Keratinocyte (primary cell): ENCODE results near the gene RBBP5. TPM values are rescaled to one million over a fixed set of nuclear protein-coding genes. Genes with fewer than 3 reads are reported as not detected.
"Not testable (repeated sequence)": the region's sequence is repeated elsewhere in the genome, so short reads cannot be mapped to it uniquely, and the experiment has no call there.

ENCODE experiments used
- DNase-seq: peaks from one replicate; pipeline ENCODE4 v3.0.0-alpha.2; 2011; ENCODE audit warnings: low read depth, missing footprints, low spot score
- FAIRE-seq: peaks from 2 replicates; lab custom pipeline; 2011; peaks lifted over from hg19 to GRCh38; lab: Jason Lieb, UNC
- H2AFZ ChIP-seq: 2 replicates; pipeline ENCODE4 v1.6.0; 2012; ENCODE audit warnings: low read length, control low read depth, inconsistent platforms; ENCODE audit not compliant: control insufficient read depth
- H3K27ac ChIP-seq: 2 replicates; pipeline ENCODE4 v1.5.1; 2011; ENCODE audit warnings: low read length; ENCODE audit not compliant: control insufficient read depth, insufficient read depth
- H3K27me3 ChIP-seq: 3 replicates; pipeline ENCODE4 v1.6.0; 2011; ENCODE audit warnings: low read length; ENCODE audit not compliant: control insufficient read depth, insufficient read depth; ENCODE audit errors: extremely low read depth
- H3K36me3 ChIP-seq, 2 experiments: 2 replicates in 1 of 2; 3 replicates in 1 of 2; pipeline ENCODE4 v1.5.1; 2011; ENCODE audit warnings: low read length in 2 of 2, mild to moderate bottlenecking in 1 of 2; ENCODE audit not compliant: control insufficient read depth in 2 of 2, insufficient read depth in 2 of 2; ENCODE audit errors: extremely low read depth in 1 of 2
- H3K4me1 ChIP-seq: 3 replicates; pipeline ENCODE4 v1.5.1; 2011; ENCODE audit warnings: low read length; ENCODE audit not compliant: control insufficient read depth, insufficient read depth; ENCODE audit errors: extremely low read depth
- H3K4me2 ChIP-seq: 3 replicates; pipeline ENCODE4 v1.6.0; 2011; ENCODE audit warnings: low read depth, low read length; ENCODE audit not compliant: control insufficient read depth, insufficient read depth; ENCODE audit errors: extremely low read depth
- H3K4me3 ChIP-seq, 3 experiments: fragments of 200-600 bp in 1 of 3; sonication (generic) in 1 of 3; 2 replicates in 2 of 3; 3 replicates in 1 of 3; pipeline ENCODE4 v1.5.1; 2011 to 2016; ENCODE audit warnings: low read length in 3 of 3, mild to moderate bottlenecking in 3 of 3, control low read depth in 2 of 3, inconsistent platforms in 1 of 3, low read depth in 1 of 3, mixed read lengths in 1 of 3, mixed run types in 1 of 3, moderate library complexity in 1 of 3; ENCODE audit not compliant: control insufficient read depth in 2 of 3, insufficient read depth in 2 of 3; ENCODE audit errors: extremely low read depth in 1 of 3
- H3K79me2 ChIP-seq: 2 replicates; pipeline ENCODE4 v1.6.0; 2012; ENCODE audit warnings: low read length; ENCODE audit not compliant: control insufficient read depth, insufficient read depth
- H3K9ac ChIP-seq: 3 replicates; pipeline ENCODE4 v1.6.0; 2011; ENCODE audit warnings: low read length; ENCODE audit not compliant: control insufficient read depth, insufficient read depth; ENCODE audit errors: extremely low read depth
- H3K9me1 ChIP-seq: 3 replicates; pipeline ENCODE4 v1.6.0; 2011; ENCODE audit warnings: low read length; ENCODE audit not compliant: control insufficient read depth, insufficient read depth; ENCODE audit errors: extremely low read depth
- H3K9me3 ChIP-seq: 2 replicates; pipeline ENCODE4 v1.5.1; 2012; ENCODE audit warnings: low read depth, low read length; ENCODE audit not compliant: control insufficient read depth
- H4K20me1 ChIP-seq: 3 replicates; pipeline ENCODE4 v1.6.0; 2011; ENCODE audit warnings: low read length; ENCODE audit not compliant: control insufficient read depth, insufficient read depth; ENCODE audit errors: extremely low read depth
- EZH2 ChIP-seq: IDR thresholded peaks from one replicate; pipeline ENCODE4 v1.6.1; 2012; ENCODE audit warnings: inconsistent platforms, mild to moderate bottlenecking, low read length, moderate library complexity
- dilution Hi-C: fragments of 300-500 bp; cut with MboI; formaldehyde crosslinking; loops from one replicate; pipeline ENCODE4 v1.7.0; 2020; ENCODE audit warnings: low sequenced_read_pairs; ENCODE audit not compliant: extremely low pct_ligation_motif_present
- polyA plus RNA-seq, 5 experiments: library from polyadenylated mRNA; depleted of rRNA in 3 of 5; stranded (reverse) in 3 of 5; stranded (forward) in 1 of 5; unstranded in 1 of 5; fragments of >200 nt; gene quantifications; 1 replicate in 1 of 5; 2 replicates in 3 of 5; 3 replicates in 1 of 5; pipeline versions ENCODE4 v1.2.1 to v1.2.3, GENCODE V29; 2011 to 2012; ENCODE audit warnings: missing spikeins in 2 of 5, low read depth in 1 of 5, low replicate concordance in 1 of 5
- TF ChIP-seq, protein P1 (sequence below), 3 experiments: IDR thresholded peaks in 1 of 3; conservative IDR thresholded peaks in 1 of 3; optimal IDR thresholded peaks in 1 of 3; 2 replicates in 2 of 3; 3 replicates in 1 of 3; pipeline versions ENCODE3 to v1.5.1; 2011; ENCODE audit warnings: low read length in 3 of 3, mild to moderate bottlenecking in 3 of 3, moderate library complexity in 2 of 3, control low read depth in 1 of 3, inconsistent platforms in 1 of 3; ENCODE audit not compliant: insufficient read depth in 2 of 3; ENCODE audit errors: extremely low read depth in 1 of 3

Gene RBBP5
- polyA plus RNA-seq, 1 donor (not counting 4 experiments of a cell fraction or from before 2014, with no cell fraction given), result 12.3 TPM

DNA sequence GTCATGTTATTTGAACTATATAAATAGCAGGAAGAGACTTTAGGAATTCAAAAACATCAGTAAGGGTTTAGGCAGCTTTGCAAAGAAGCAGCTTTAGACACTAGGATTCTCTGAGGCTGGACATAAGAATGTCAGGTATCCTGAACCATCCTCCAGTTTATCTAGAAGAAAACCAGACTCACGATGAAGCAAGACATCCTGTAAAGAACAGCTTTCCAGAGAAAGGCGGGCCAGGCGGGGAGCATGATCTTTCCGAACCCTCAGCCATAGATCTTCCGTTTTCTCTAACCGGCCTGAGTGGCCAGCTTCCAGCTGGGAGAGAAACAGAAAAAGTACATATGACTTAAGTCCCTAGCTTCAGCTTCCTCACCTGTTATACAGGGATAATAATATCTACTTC lies 39.3 kb upstream of the RBBP5 start:
- FAIRE-seq (no peak), DNase-seq (no peak)
- Histone ChIP-seq H3K36me3 (peaks cover 14 to 26% of the 10 kb centered on the region in 2 experiments), H3K27me3 (no peaks in the 10 kb centered on the region), H3K4me1 (no peaks in the 10 kb centered on the region), H3K27ac (no peak overlapping the region), H3K79me2 (no peaks in the 10 kb centered on the region), H3K4me2 (no peak overlapping the region), H4K20me1 (no peaks in the 10 kb centered on the region), H3K9ac (no peak overlapping the region), H2AFZ (no peak overlapping the region), H3K4me3 (no peak overlapping the region), H3K9me1 (no peaks in the 10 kb centered on the region), H3K9me3 (peaks cover 2% of the 10 kb centered on the region)
- dilution Hi-C loops, result no loop called here
- no peak for TF ChIP-seq EZH2
- TF ChIP-seq, protein P1, sequence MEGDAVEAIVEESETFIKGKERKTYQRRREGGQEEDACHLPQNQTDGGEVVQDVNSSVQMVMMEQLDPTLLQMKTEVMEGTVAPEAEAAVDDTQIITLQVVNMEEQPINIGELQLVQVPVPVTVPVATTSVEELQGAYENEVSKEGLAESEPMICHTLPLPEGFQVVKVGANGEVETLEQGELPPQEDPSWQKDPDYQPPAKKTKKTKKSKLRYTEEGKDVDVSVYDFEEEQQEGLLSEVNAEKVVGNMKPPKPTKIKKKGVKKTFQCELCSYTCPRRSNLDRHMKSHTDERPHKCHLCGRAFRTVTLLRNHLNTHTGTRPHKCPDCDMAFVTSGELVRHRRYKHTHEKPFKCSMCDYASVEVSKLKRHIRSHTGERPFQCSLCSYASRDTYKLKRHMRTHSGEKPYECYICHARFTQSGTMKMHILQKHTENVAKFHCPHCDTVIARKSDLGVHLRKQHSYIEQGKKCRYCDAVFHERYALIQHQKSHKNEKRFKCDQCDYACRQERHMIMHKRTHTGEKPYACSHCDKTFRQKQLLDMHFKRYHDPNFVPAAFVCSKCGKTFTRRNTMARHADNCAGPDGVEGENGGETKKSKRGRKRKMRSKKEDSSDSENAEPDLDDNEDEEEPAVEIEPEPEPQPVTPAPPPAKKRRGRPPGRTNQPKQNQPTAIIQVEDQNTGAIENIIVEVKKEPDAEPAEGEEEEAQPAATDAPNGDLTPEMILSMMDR (optimal IDR thresholded peaks at IDR 0.05 in 1 of 3, IDR thresholded peaks at IDR 0.05 in 1 of 3, conservative IDR thresholded peaks at IDR 0.05 in 1 of 3; ENCODE audit: extremely low read depth in 1 of 3, insufficient read depth in 2 of 3, low read length in 3 of 3), result no peak

DNA sequence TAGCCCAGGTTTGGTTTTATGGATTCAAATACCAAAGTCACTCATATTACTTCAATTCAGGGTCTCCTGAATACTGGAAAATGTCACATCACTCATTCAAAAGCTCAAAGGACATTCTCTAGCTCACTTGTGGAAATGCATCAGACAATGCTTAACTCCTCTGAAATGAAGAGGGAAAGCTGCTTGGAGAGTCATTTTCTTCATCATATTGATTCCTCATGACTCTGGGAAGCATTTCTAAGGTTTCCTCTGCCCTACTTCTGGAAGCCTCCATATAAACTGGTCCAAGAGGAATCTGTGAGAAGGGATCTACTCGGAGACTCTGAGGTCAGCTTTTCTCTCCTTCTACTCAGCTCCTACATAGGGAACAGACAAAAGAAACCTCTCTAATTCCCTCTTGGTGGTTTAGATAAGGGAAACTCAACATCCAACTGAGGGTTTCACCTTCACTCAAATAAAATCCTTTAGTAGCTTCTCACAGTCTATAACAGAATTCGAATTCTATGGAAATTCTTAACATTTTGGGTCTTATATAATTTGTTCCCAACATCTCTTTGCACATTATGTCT lies 36.4 kb upstream of the RBBP5 start:
- Histone ChIP-seq H3K27ac (no peak overlapping the region), H3K4me2 (no peak overlapping the region), H3K9ac (no peak overlapping the region), H2AFZ (no peak overlapping the region), H3K9me3 (peaks cover 3% of the 10 kb centered on the region), H3K36me3 (peaks cover 19 to 23% of the 10 kb centered on the region in 2 experiments), H3K79me2 (no peaks in the 10 kb centered on the region), H3K4me3 (no peak overlapping the region), H4K20me1 (no peaks in the 10 kb centered on the region), H3K9me1 (no peaks in the 10 kb centered on the region), H3K27me3 (no peaks in the 10 kb centered on the region), H3K4me1 (no peaks in the 10 kb centered on the region)
- dilution Hi-C loops, result no loop called here
- DNase-seq, result no peak
- no peak for FAIRE-seq
- TF ChIP-seq, protein P1 (optimal IDR thresholded peaks at IDR 0.05 in 1 of 3, IDR thresholded peaks at IDR 0.05 in 1 of 3, conservative IDR thresholded peaks at IDR 0.05 in 1 of 3; ENCODE audit: extremely low read depth in 1 of 3, insufficient read depth in 2 of 3, low read length in 3 of 3), result no peak
- TF ChIP-seq EZH2, result no peak

DNA sequence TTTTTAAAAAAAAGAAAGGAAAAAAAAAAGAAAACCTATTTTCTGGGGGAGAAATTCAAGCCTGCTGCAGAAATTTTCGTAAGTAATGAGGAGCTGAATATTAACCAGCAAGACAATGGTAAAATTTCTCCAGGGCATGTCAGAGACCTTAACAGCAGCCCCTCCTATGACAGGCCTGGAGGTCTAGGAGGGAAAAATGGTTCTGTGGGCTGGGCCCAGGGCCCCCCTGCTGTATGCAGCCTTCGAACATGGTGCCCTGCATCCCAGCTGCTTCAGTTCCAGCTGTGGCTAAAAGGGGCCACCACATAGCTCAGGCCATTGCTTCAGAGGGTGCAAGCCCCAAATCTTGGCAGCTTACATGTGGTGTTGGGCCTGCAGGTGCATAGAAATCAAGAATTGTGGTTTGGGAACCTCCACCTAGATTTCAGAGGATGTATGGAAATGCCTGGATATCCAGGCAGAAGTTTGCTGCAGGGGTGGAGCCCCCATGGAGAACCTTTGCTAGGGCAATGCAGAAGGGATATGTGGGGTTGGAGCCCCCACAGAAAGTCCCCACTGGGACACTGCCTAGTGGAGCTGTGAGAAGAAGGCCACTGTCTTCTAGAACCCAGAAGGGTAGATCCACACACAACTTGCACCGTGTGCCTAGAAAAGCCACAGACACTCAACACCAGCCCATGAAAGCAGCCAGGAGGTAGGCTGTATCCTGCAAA lies 34.0 kb upstream of the RBBP5 start:
- H3K36me3 ChIP-seq, result peaks cover 16 to 21% of the 10 kb centered on the region in 2 experiments
- H3K4me3 ChIP-seq, dilution Hi-C loops, H2AFZ ChIP-seq, H3K9me3 ChIP-seq, H3K9ac ChIP-seq, H3K79me2 ChIP-seq, H3K27ac ChIP-seq, H3K4me2 ChIP-seq, FAIRE-seq, H3K9me1 ChIP-seq, H3K4me1 ChIP-seq, H3K27me3 ChIP-seq, H4K20me1 ChIP-seq, DNase-seq: not testable (repeated sequence)
